GM20431 (cell line): ENCODE data around the gene NEURL1B.

Experiments
- in situ Hi-C: fragments of 300-500 bp; cut with MseI, MboI; formaldehyde crosslinking; loops from one replicate; pipeline ENCODE4 v1.15.0; 2020; ENCODE audit warnings: low sequenced_read_pairs; ENCODE audit not compliant: unreplicated experiment

Gene NEURL1B

DNA sequence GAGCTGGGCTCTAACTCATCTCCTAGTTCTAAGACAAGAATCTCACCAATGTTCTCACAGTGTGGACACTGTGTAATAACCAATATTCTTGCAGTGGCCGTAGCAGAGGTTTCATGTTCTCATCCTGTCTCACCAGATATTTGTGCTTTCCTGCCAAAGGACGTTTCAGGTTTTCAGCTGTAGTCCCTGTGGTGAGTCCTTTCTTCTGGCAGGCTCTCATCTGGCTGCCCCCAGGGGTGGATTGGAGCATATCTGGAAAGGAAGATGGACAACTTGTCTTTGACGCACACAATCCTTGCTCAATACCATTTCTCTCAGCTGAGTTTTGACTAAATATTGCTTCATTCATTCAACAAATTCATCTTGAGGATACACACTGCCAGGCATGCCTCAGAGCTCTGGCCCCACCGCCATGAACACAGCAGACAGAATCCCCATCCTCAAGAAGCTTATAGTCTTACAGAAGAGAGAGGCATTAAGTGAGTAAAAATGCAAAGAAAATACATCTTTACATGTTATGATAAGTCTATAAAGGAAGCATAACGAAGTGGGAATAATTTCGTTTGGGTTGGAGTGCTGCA is 33.8 kb upstream of the NEURL1B start:
- in situ Hi-C loops: no loop called here

GRCh38 chr5:172608773-172609172 is 32.3 kb upstream of the NEURL1B start:
- in situ Hi-C loops: no loop called here

GRCh38 chr5:172610643-172611042 is 30.4 kb upstream of the NEURL1B start:
- in situ Hi-C loops: no loop called here

GRCh38 chr5:172611913-172612312 is 29.1 kb upstream of the NEURL1B start:
- in situ Hi-C loops: no loop called here

GRCh38 chr5:172612771-172613170 is 28.3 kb upstream of the NEURL1B start:
- in situ Hi-C loops: no loop called here

DNA sequence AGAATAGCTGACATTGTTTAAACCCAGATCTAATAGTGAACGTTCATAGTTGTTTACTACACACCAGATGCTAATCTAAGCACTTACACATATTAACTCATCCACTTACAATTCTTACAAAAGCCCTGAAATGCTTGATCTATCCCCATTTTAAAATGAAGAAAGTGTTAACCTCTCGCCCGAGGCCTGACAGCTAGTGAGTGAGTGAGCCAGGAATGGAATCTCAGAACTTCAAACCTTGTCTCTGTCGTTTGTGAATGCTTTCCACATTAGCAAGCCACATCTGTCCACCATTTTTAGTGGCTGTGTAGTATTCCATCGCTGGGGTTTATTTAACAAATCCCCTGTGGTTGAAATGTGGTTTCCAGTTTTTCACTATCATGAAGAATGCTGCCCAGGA is 24.9 kb upstream of the NEURL1B start:
- in situ Hi-C loops: no loop called here

- in situ Hi-C loops: no loop called here
Observed at GRCh38 chr5:172616730-172617129, 24.3 kb upstream of the NEURL1B start.

- in situ Hi-C loops: no loop called here
Observed at GRCh38 chr5:172617817-172618216, 23.2 kb upstream of the NEURL1B start.

DNA sequence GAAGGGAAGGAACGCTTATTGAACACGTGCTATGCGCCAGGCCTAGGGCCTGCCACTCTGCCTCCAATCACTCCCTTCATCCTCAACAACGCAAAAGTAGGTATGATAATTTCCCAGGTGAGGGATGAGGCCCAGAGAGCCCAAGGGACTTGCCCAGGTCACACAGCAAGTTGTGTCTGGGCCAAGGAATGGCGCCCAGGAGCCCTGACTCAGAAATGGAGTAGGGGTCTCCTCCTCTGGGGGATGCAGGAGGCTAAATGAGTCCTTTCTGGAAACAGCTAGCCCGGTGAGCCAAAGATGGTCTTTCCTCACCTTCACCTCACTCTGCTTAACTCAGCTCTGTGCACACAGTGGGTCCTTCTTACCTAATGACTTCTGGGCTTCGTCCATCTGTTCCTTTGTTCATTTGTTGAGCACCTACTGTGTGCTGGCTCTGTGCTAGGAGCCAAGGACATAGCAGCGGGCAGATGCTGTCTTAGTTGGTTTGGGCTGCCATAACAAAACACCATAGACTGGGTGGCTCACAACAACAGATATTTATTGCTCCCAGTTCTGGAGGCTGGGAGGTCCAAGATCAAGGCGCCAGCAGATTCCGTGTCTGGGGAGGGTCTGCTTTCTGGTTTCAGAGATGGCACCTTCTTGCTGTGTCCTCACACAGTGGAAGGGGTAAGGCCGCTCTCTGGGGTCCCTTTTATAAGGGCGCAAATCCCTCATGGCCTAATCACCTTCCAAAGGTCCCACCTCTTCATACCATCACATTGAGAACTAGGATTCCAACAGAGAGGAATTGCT is 22.3 kb upstream of the NEURL1B start:
- in situ Hi-C loops: no loop called here

DNA sequence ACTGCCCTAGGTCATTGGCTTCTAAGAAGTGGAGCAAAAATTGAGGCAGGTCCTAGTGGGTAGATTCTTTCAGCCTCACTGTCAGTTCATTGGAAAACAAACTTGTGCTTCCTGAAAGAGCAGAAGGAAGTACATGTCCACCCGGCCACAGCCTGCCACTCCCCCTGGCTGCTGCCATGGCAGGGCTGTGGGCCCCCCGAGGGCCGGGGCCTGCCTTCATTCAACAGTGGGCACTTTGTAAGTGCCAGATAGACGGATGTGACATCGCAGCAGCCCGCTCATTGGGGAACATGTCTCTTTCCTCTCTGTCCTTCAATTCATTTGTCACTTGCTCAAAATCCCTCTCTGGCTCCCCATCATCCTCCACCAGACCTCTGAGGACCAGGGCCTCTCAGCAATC is 20.6 kb upstream of the NEURL1B start:
- in situ Hi-C loops: no loop called here

DNA sequence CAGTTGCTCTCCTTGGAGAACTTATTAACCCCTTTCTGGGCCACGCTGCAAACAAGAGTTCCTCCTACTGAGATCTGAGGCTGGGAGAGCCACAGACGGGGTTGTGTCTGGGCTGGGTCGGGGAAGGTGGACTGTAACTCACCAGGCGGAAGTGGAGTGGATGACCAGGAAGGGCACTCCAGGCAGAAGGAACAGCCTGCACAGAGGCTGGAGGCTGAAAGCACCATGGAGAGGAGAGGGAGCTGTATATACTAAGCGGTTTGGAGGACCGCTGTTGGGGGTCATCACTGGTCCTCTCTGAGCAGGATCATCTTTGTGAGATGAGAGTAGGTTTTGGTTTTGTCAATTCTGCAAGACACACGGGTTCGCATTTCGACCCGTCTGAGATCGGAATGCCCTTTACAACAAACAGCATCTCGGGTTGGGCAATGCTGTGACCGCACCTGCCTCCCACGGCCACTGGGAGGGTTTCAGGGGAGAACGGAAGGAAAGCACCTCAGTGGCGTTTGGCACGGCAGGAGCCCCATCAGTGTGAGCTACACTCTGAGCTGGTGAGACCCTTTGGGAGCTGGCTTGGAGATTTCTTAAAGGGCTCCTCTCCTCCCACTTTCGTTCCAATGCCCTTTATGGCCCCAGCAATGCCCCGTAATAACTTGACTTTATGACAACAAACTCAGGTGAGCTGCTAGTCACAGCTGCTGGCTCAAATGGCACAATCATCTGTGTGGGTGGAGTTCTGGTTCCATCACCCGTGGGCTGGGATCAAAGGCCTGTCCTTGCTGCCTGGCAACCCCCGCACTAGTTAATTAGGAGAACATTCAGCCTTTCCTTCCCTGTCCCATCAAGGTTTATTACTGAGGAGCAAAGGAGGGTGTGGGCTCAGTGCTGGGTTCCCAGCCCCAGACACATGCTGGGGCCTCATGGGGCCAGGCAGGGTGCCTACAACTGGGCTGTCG is 18.7 kb upstream of the NEURL1B start:
- in situ Hi-C loops: no loop called here

DNA sequence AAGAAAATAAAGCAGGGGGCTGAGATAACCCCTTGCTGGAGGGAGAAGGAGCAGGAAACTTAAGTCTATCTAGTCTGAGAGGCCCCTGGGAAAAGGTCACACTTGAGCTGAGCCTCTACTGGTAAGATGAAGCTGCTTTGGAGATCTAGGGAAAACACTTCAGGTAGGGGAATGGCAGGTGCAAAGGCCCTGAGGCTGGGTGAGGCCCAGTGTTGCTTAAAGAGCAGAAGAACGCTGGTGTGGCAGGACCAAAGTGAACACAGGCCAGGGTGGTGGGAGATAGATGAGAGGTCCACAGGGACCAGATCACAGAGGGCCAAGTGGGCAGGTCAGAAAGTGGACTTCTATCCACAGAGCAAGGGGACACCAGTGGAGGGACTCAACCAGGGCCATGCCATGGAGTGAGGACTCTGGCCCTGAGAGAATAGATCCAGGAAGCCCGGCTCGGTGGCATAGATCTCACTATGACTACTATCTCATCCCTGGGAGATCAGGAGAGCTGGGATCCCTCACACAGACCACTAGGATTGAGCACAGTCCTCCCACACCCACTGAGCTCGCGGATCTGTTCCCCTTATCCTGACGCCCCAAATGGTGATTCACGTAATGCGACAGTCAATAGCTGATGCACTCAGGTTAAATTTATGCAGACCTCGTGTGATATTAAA is 17.6 kb upstream of the NEURL1B start:
- in situ Hi-C loops: no loop called here

DNA sequence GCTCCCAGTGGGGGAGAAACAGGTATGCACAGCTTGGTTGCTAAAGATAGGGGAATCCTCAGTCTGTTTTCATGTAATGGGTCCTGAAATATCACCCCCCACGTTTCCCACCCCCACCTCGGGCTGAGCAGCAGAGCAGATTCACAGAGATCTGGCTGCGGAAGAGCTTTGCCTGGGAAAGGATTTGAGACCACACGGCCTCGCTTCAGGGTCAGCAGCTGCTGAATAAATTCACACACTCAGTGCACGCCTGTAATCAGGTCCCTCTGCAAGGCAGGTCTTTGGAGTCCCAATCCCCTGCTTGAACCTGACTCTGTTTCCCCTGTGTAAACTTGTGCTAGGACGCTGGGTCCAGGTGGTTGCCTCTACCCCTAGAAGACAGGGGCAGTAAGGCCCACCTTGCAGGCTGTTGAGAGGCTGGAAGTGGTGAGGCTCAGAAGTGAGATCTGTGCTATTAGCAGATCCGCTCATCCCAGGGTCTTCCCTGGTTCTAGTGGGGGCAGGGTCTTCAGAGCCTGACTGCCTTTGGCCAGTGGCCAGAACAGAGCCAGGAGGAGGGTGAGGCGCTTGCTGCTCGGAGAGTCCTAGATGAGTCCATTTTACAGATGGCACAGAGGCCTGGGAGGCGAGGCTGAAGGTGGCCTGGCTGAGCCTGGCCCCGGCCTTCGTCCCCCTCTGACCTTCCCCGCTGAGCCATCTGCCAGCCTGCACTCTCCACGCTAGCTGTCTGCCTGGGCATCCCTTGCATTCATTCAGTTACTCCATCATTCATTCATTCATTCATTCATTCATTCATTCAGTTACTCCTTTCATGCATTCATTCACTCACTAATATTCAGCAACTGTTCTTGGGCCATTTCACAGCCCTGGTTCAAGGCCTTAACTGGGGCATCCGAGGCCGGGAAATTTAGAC is 16.7 kb upstream of the NEURL1B start:
- in situ Hi-C loops: no loop called here

- in situ Hi-C loops: no loop called here
Observed at GRCh38 chr5:172624996-172625964, 15.8 kb upstream of the NEURL1B start.

GRCh38 chr5:172626031-172626581 is 15.0 kb upstream of the NEURL1B start:
- in situ Hi-C loops: no loop called here

DNA sequence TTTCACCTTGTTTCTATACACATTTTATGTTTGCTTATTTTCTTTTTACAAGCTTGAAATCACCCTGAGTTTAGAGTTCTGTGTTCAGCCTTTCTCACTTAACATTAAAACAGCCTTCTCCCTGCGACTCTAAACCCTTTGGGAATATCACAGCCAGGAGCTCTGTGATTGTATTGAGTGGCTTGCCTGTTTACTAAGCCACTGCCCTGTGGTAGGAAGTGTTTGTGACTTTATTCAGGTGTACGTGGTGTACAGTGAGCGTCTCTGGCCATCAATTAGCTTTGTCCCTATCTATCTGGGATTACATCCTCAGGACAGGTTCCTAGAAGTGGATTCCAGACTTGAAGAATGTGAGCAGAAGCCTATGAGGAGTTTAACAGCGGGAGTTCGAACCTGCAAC is 11.0 kb upstream of the NEURL1B start:
- in situ Hi-C loops: no loop called here

GRCh38 chr5:172630482-172630881 is 10.6 kb upstream of the NEURL1B start:
- in situ Hi-C loops: no loop called here

- in situ Hi-C loops: no loop called here
Observed at GRCh38 chr5:172630986-172631385, 10.1 kb upstream of the NEURL1B start.
